IPS DF 6.9 (cell line): ENCODE measurements around the gene APOL4.
"Not testable (repeated sequence)": the region's sequence is repeated elsewhere in the genome, so short reads cannot be mapped to it uniquely, and the experiment has no call there.

Experiments used
- DNase-seq: peaks from one replicate; pipeline ENCODE4 v3.0.0-alpha.2; 2013; ENCODE audit warnings: low read depth, low spot score
- H3K27ac ChIP-seq: one replicate; pipeline ENCODE4 v1.5.1; 2013; ENCODE audit warnings: low read length, control low read depth
- H3K27me3 ChIP-seq: 2 replicates; pipeline ENCODE4 v1.6.1; 2013; ENCODE audit warnings: mild to moderate bottlenecking, low read length; ENCODE audit not compliant: control insufficient read depth, insufficient read depth
- H3K36me3 ChIP-seq: 2 replicates; pipeline ENCODE4 v1.6.1; 2013; ENCODE audit warnings: low read length; ENCODE audit not compliant: control insufficient read depth, insufficient read depth
- H3K4me1 ChIP-seq: 2 replicates; pipeline ENCODE4 v1.6.1; 2013; ENCODE audit warnings: low read length; ENCODE audit not compliant: control insufficient read depth, insufficient read depth
- H3K4me3 ChIP-seq: 2 replicates; pipeline ENCODE4 v1.5.1; 2013; ENCODE audit warnings: mild to moderate bottlenecking, low read length
- H3K9me3 ChIP-seq: 2 replicates; pipeline ENCODE4 v1.6.1; 2013; ENCODE audit warnings: low read length, inconsistent platforms; ENCODE audit not compliant: control insufficient read depth, insufficient read depth
- WGBS: extraction: QIAGEN DNeasy Blood & Tissue Kit; methylation state at CpG from one replicate; pipeline ENCODE4 v1.1.7; 2013; ENCODE audit warnings: mixed read lengths, missing lambda C conversion rate; ENCODE audit not compliant: insufficient read length, insufficient coverage; 5-methylcytosine and 5-hydroxymethylcytosine counted together

The APOL4 gene

DNA sequence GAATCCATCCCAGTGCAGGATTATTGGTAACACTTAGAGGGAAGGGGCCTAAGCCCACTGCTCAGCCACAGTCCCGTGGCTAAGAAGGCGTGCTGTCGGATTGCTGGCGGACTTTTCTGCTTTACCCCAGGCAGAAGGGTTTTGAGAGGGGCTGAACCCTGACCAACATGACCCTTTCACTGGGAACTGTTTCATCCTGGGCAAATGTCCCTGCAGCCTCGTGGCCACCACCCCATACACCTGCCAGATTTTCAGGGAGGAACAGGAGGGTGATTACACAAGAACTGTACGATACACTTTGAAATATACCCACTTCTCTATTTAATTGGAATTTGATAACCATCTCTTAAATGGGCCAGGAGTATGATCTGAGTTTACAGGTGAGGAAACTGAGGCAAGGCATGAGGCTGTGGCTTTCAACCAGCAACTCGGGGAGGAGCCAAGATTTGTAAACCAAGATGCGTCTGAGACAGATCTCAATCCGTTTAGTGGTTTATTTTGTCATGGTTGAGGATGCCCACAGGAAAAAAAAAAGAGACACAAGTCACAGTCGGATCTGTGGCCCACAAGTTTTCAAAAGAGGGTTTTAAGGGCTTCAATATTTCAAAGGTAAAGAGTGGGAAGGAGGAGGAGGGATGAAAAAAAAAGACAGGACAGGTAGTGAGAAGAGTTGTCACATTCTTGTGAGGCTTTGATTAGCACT, 34.9 kb downstream of the APOL4 start:
- Histone ChIP-seq H3K27ac (no peak overlapping the region), H3K9me3 (no peaks in the 10 kb centered on the region), H3K4me1 (no peaks in the 10 kb centered on the region), H3K4me3 (no peak overlapping the region), H3K36me3 (no peaks in the 10 kb centered on the region), H3K27me3 (no peaks in the 10 kb centered on the region)
- no CpG with 5 or more reads among the region's 10 CpGs for WGBS
- DNase-seq: no peak

- no peak for DNase-seq
- Histone ChIP-seq H3K27me3 (no peaks in the 10 kb centered on the region), H3K9me3 (no peaks in the 10 kb centered on the region), H3K4me3 (no peak overlapping the region), H3K36me3 (no peaks in the 10 kb centered on the region), H3K4me1 (no peaks in the 10 kb centered on the region), H3K27ac (no peak overlapping the region)
- no CpG with 5 or more reads among the region's 3 CpGs for WGBS
These were observed 35.5 kb downstream of the APOL4 start for GRCh38 chr22:36166086-36166485.

GRCh38 chr22:36165141-36165540, 36.5 kb downstream of the APOL4 start:
- Histone ChIP-seq H3K4me3 (no peak overlapping the region), H3K27ac (no peak overlapping the region), H3K9me3 (no peaks in the 10 kb centered on the region), H3K36me3 (no peaks in the 10 kb centered on the region), H3K4me1 (no peaks in the 10 kb centered on the region), H3K27me3 (no peaks in the 10 kb centered on the region)
- DNase-seq: no peak
- no CpG with 5 or more reads among the region's 2 CpGs for WGBS

DNA sequence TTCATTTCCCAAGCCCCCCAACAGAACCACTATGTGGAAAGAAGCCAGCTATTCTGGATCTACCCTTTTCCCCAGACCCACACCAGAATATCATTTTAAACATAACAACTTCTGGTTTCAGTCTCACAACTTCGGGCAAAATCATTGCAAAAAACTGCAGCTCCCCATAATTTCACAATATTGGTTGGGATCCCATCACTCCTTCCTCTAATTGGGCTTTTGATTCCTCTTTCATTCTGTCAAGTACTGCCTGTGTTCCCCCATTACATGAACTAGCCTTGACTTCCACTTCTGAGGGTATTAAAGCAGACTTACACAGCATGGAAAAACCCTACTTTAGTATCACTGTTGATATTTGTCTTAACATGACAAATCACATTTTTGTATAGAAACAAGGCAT, 37.0 kb downstream of the APOL4 start:
- DNase-seq: no peak
- Histone ChIP-seq H3K4me1 (no peaks in the 10 kb centered on the region), H3K27ac (no peak overlapping the region), H3K36me3 (no peaks in the 10 kb centered on the region), H3K27me3 (no peaks in the 10 kb centered on the region), H3K9me3 (no peaks in the 10 kb centered on the region), H3K4me3 (no peak overlapping the region)
- WGBS: no CpG with 5 or more reads among the region's 1 CpG

- Histone ChIP-seq H3K36me3 (no peaks in the 10 kb centered on the region), H3K27me3 (no peaks in the 10 kb centered on the region), H3K4me1 (no peaks in the 10 kb centered on the region), H3K4me3 (no peak overlapping the region; the same call in 1 of the 2 replicates), H3K27ac (no peak overlapping the region), H3K9me3 (no peaks in the 10 kb centered on the region)
- DNase-seq: no peak
- no CpG with 5 or more reads among the region's 2 CpGs for WGBS
These were observed 38.1 kb downstream of the APOL4 start for GRCh38 chr22:36163497-36163896.

- no peaks in the 10 kb centered on the region for H3K4me1 ChIP-seq
- H3K27ac ChIP-seq: no peak overlapping the region
- H3K9me3 ChIP-seq: no peaks in the 10 kb centered on the region
- no peaks in the 10 kb centered on the region for H3K36me3 ChIP-seq
- no peak for DNase-seq
- WGBS: no CpG with 5 or more reads among the region's 6 CpGs
- H3K27me3 ChIP-seq: no peaks in the 10 kb centered on the region
- no peak overlapping the region for H3K4me3 ChIP-seq
These were observed 39.2 kb downstream of the APOL4 start for GRCh38 chr22:36162127-36163034.

GRCh38 chr22:36161793-36162126, 39.8 kb downstream of the APOL4 start:
- H3K27ac ChIP-seq, H3K27me3 ChIP-seq, DNase-seq, H3K36me3 ChIP-seq, H3K4me1 ChIP-seq, H3K9me3 ChIP-seq, H3K4me3 ChIP-seq: not testable (repeated sequence)
- WGBS: no CpG with 5 or more reads among the region's 5 CpGs

DNA sequence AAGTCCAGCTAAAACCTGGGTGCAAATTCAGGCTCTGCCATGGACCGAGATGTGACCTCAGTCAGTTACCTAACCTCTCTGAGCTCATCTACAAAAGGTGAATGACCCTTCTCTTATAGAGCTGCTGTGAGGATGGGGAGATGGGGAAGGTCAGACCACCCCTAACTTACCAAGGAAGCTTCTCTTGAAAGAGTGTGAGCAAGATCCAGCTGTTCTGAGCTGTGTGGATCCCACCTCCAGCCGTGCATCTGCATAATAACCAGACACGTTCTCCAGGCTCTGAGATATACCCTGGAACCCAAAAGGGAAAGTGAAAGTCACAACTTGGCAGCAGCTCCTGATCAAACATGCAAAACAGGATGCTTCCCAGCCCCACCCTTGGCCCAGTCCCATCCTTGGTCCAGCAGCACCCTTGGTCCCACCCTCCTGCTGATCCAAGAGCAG, 41.1 kb downstream of the APOL4 start, which contains the start of gene APOL3:
APOL3 (minus strand) TSS at position 257 of the 444 bp plus-strand sequence. CDS start 11,700 bp downstream, outside the sequence.
- Histone ChIP-seq H3K27me3 (no peaks in the 10 kb centered on the region), H3K27ac (no peak within 1 kb of the TSS), H3K36me3 (no peaks in the 10 kb centered on the region), H3K4me1 (peaks cover 4% of the 10 kb centered on the region), H3K9me3 (no peaks in the 10 kb centered on the region), H3K4me3 (no peak within 1 kb of the TSS)
- no CpG with 5 or more reads among the region's 3 CpGs for WGBS
- DNase-seq: no peak

GRCh38 chr22:36156515-36157419, 44.8 kb downstream of the APOL4 start:
- Histone ChIP-seq H3K36me3 (no peaks in the 10 kb centered on the region), H3K4me3 (no peak overlapping the region), H3K27ac (no peak overlapping the region), H3K4me1 (peaks cover 4% of the 10 kb centered on the region), H3K27me3 (no peaks in the 10 kb centered on the region), H3K9me3 (no peaks in the 10 kb centered on the region)
- WGBS: no CpG with 5 or more reads among the region's 15 CpGs
- no peak for DNase-seq

DNA sequence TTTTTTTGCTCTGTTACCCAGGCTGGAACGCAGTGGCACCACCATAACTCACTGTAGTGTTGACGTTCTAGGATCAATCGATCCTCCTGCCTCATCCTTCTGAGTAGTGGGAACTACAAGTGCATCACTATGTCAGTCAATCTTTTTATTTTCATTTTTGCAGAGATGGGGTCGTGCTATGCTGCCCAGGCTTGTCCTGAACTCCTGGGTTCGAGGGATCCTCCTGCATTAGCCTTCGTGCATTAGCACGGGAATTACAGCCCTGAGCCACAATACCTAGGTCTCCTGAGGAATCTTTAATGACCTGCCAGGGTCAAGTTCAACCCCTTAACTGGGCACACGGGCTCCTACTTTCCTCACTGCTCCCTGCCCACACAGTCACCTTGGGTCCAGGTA, 45.5 kb downstream of the APOL4 start:
- Histone ChIP-seq H3K27ac (no peak overlapping the region), H3K27me3 (no peaks in the 10 kb centered on the region), H3K4me3 (no peak overlapping the region), H3K4me1 (peaks cover 4% of the 10 kb centered on the region), H3K9me3 (no peaks in the 10 kb centered on the region), H3K36me3 (no peaks in the 10 kb centered on the region)
- no CpG with 5 or more reads among the region's 8 CpGs for WGBS
- DNase-seq: no peak
